Activated CD4-positive, alpha-beta T cell treated with anti-CD3 and anti-CD28 coated beads for 36 hours (primary cell): Measurements from ENCODE around the gene IQGAP1. TPM values are rescaled to one million over a fixed set of nuclear protein-coding genes. Genes with fewer than 3 reads are reported as not detected.

Source experiments
- ATAC-seq: fragments of 200-7000 bp; cut with Tn5 transposase; one replicate; pipeline ENCODE4 v1.10.0; 2021; ENCODE audit warnings: mild to moderate bottlenecking, moderate library complexity
- CTCF ChIA-PET: fragments of 350-600 bp; sonication (Branson Sonifier 250); formaldehyde crosslinking; loops from one replicate; lab custom pipeline; 2021; ENCODE audit warnings: antibody characterized with exemption; lab: Charles Lee
- POLR2A ChIA-PET: fragments of 350-600 bp; sonication (Branson Sonifier 250); formaldehyde crosslinking; loops from one replicate; lab custom pipeline; 2021; ENCODE audit warnings: antibody characterized with exemption, inconsistent platforms; lab: Charles Lee
- DNase-seq: peaks from one replicate; pipeline ENCODE4 v3.0.0-alpha.2; 2020
- H3K27ac Mint-ChIP-seq: one replicate; pipeline ENCODE4 v1.8.0; 2021; ENCODE audit warnings: mixed read lengths
- H3K27me3 Mint-ChIP-seq: one replicate; pipeline ENCODE4 v1.8.0; 2021; ENCODE audit warnings: mixed read lengths
- H3K36me3 Mint-ChIP-seq: one replicate; pipeline ENCODE4 v1.8.0; 2021; ENCODE audit warnings: low read depth, mixed read lengths
- H3K4me1 Mint-ChIP-seq: one replicate; pipeline ENCODE4 v1.8.0; 2021; ENCODE audit warnings: mixed read lengths
- H3K4me3 Mint-ChIP-seq: one replicate; pipeline ENCODE4 v1.8.0; 2021; ENCODE audit warnings: mild to moderate bottlenecking, moderate library complexity, mixed read lengths
- H3K9me3 Mint-ChIP-seq: one replicate; pipeline ENCODE4 v1.8.0; 2021; ENCODE audit warnings: low read depth, mixed read lengths
- intact Hi-C, 2 experiments: fragments of 100-400 bp; cut with DNase I in 1 of 2; cut with micrococcal nuclease in 1 of 2; formaldehyde crosslinking; loops; one replicate each; pipeline versions ENCODE4 v1.14.2 to v1.15.1; 2022 to 2024; cut with DNase I, micrococcal nuclease
- total RNA-seq, 2 experiments: library from RNA; stranded (reverse); gene quantifications; one replicate each; pipeline ENCODE4 v1.2.3, GENCODE V29; 2021

IQGAP1 gene
- total RNA-seq, 2 experiments from 2014 or later: 181 to 334 TPM

DNA sequence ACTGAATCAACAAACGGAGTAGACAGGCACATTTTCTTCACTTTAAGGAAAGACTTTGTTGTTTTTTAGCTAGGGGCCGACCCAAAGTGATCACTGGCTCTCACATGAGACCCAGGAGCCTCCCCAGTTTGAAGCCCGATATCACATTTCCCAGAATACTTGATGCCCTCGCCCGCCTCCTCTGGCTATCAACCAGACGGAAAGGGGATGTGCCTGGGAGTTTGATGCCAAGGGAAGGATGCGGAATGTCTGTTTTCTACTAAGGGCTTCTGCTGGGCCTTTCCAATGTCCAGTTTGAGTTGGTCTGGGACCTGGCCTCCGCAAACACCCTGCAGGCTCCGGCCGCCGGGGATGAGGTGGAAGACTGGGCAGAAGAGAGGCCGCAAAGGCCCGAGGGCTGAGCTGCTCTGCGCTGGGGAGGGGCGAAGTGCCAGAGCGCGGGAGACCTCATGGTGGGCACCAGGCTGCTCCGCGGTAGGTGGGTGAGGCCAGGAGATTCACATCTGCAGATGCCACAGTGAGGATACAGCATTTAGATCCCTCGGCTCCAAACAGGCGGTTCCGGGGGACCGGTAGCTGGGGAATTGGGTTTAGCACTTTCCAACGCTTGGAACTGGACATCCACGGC is 36.4 kb upstream of the IQGAP1 start:
- DNase-seq (no peak), ATAC-seq (peak; percentile 11)
- no peaks in the 10 kb centered on the region for H3K27me3 Mint-ChIP-seq
- intact Hi-C loops: loop anchor here (1.0 to 5.0 kb wide), 4 partner anchors 36 to 86 kb away; partner anchors contain the start of genes IQGAP1 (in 2 of the 2) and NGRN (in 1 of the 2)
- ChIA-PET POLR2A (no interaction called here), CTCF (interaction anchor here (1.1 to 1.4 kb wide), 3 partner anchors 10 to 36 kb away, joined by 3 to 6 read pairs (median 5); partner anchors contain the start of gene IQGAP1)
- H3K4me3 Mint-ChIP-seq: peak overlapping the region; percentile 83
- no peaks in the 10 kb centered on the region for H3K9me3 Mint-ChIP-seq
- H3K36me3 Mint-ChIP-seq: no peaks in the 10 kb centered on the region
- H3K4me1 Mint-ChIP-seq: peaks cover 7% of the 10 kb centered on the region
- peak overlapping the region; percentile 47 for H3K27ac Mint-ChIP-seq

DNA sequence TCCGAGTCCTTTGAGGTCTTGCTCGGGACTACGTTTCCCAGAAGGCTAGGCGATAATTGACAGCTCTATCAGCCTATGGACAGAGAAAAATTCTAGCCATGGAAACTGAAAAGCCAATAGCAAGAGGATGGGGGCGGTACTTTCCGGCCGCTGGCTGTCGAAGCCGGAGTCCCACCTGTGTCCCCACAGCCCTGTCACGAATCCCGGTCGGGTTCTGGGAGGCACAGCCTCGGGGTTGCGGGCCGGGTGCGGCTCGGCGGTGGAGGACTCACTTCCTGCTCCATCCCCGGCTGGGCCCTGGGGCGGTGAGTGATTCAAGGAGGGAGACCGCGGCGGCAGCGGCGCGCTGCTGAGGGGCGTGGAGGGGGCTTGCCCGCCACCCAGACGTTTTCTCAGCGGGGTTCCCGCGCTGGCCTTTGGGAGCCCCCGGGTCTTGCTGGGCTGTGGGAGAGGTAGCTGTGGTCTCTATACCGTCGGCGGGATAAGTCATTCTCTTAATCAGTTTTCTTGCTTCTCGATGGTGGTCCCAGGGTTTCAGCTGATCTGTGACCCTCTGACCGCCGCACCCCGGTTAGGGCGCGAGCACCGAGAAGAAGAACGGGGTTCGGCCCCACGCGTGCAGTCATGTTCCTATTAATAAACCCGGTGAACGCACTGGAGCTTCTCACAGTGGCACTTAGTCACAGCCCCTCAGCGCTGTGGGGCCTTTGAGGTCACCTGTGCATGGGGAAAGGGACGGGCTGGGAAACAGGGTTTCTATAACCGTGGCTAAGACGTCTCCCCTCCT is 35.7 kb upstream of the IQGAP1 start, which contains the start of gene ZNF774:
Gene ZNF774 (plus strand): TSS at position 178 of the 787 bp plus-strand sequence. CDS start 2,377 bp downstream, outside the sequence.
- Mint-ChIP-seq H3K36me3 (no peaks in the 10 kb centered on the region), H3K9me3 (no peaks in the 10 kb centered on the region), H3K27ac (peak within 1 kb of the TSS; percentile 87), H3K27me3 (no peaks in the 10 kb centered on the region), H3K4me3 (peak within 1 kb of the TSS; percentile 83), H3K4me1 (peaks cover 7% of the 10 kb centered on the region)
- DNase-seq: peak; percentile 94
- ChIA-PET POLR2A (interaction anchor here (0.6 kb wide), 1 partner anchor 37 kb away, joined by 3 read pairs; no protein-coding TSS in a partner anchor), CTCF (interaction anchor here (0.7 to 1.4 kb wide), 3 partner anchors 10 to 35 kb away, joined by 3 to 6 read pairs (median 4); partner anchors contain the start of gene IQGAP1)
- peak; percentile 99 for ATAC-seq
- intact Hi-C loops: loop anchor here (1.0 to 5.0 kb wide), 4 partner anchors 35 to 87 kb away; partner anchors contain the start of genes IQGAP1 (in 2 of the 2) and NGRN (in 1 of the 2)

DNA sequence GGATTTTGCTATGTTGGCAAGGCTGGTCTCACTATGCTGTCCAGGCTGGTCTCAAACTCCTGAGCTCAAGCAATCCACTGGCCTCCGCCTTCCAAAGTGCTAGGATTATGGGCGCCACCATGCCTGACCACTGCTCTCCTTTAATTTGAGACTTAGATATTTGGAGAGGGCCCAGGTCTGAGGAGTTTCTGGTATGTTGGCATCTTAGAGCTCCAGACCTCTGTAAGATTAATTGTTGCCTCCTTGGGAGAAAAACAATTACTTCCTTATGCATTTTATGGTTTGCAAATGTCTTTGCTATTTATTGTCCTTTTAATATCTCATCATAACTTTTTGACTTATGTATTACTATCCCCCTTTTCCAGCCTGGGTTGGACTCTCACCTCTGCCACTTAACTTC is 33.1 kb upstream of the IQGAP1 start:
- H3K9me3 Mint-ChIP-seq: no peaks in the 10 kb centered on the region
- no peak overlapping the region for H3K27ac Mint-ChIP-seq
- H3K4me1 Mint-ChIP-seq: peaks cover 9% of the 10 kb centered on the region
- H3K4me3 Mint-ChIP-seq: no peak overlapping the region
- POLR2A ChIA-PET: interaction anchor here (0.7 kb wide), 1 partner anchor 218 kb away, joined by 3 read pairs; no protein-coding TSS in a partner anchor
- intact Hi-C loops: loop anchor here (5.0 kb wide), 2 partner anchors 32 to 67 kb away; partner anchors contain the start of gene IQGAP1 (in 1 of the 2)
- no peak for ATAC-seq
- CTCF ChIA-PET: interaction anchor here (0.7 kb wide), 1 partner anchor 35 kb away, joined by 3 read pairs; no protein-coding TSS in a partner anchor
- DNase-seq: no peak
- H3K27me3 Mint-ChIP-seq: no peaks in the 10 kb centered on the region
- H3K36me3 Mint-ChIP-seq: no peaks in the 10 kb centered on the region

GRCh38 chr15:90358124-90359033 is 29.7 kb upstream of the IQGAP1 start:
- H3K4me1 Mint-ChIP-seq: peaks cover 17% of the 10 kb centered on the region
- intact Hi-C loops: no loop called here
- no peaks in the 10 kb centered on the region for H3K36me3 Mint-ChIP-seq
- no peaks in the 10 kb centered on the region for H3K9me3 Mint-ChIP-seq
- no peak overlapping the region for H3K27ac Mint-ChIP-seq
- ATAC-seq (peak; percentile 69), DNase-seq (peak; percentile 40)
- no peak overlapping the region for H3K4me3 Mint-ChIP-seq
- CTCF ChIA-PET: no interaction called here
- POLR2A ChIA-PET: no interaction called here
- no peaks in the 10 kb centered on the region for H3K27me3 Mint-ChIP-seq

DNA sequence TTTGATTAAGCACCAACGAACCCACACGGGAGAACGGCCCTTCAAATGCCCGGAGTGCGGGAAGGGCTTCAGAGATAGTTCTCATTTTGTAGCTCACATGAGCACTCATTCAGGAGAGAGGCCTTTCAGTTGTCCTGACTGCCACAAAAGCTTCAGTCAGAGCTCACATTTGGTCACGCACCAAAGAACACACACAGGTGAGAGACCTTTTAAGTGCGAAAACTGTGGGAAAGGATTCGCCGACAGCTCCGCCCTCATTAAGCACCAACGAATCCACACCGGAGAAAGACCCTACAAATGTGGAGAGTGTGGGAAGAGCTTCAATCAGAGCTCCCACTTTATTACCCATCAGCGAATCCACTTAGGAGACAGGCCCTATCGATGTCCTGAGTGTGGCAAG is 27.3 kb upstream of the IQGAP1 start:
- H3K4me3 Mint-ChIP-seq: no peak overlapping the region
- H3K36me3 Mint-ChIP-seq: no peaks in the 10 kb centered on the region
- no peak for DNase-seq
- no peaks in the 10 kb centered on the region for H3K27me3 Mint-ChIP-seq
- no peak overlapping the region for H3K27ac Mint-ChIP-seq
- intact Hi-C loops: loop anchor here in 1 of 2 experiments (5.0 kb wide), 1 partner anchor 62 kb away; no protein-coding TSS in a partner anchor
- H3K9me3 Mint-ChIP-seq: no peaks in the 10 kb centered on the region
- POLR2A ChIA-PET: interaction anchor here (0.6 to 0.9 kb wide), 2 partner anchors 23 to 28 kb away, joined by 3 read pairs; partner anchors contain the start of gene IQGAP1
- H3K4me1 Mint-ChIP-seq: peaks cover 25% of the 10 kb centered on the region
- no peak for ATAC-seq
- CTCF ChIA-PET: interaction anchor here (0.6 to 4.8 kb wide), 11 partner anchors 10 to 261 kb away, joined by 3 to 58 read pairs (median 3); no protein-coding TSS in a partner anchor

GRCh38 chr15:90362936-90363212 is 25.2 kb upstream of the IQGAP1 start:
- ATAC-seq (no peak), DNase-seq (no peak)
- H3K27me3 Mint-ChIP-seq: no peaks in the 10 kb centered on the region
- no peak overlapping the region for H3K4me3 Mint-ChIP-seq
- peak overlapping the region; percentile 5 for H3K27ac Mint-ChIP-seq
- H3K4me1 Mint-ChIP-seq: peaks cover 25% of the 10 kb centered on the region
- ChIA-PET CTCF (interaction anchor here (0.7 to 4.8 kb wide), 12 partner anchors 11 to 158 kb away, joined by 3 to 58 read pairs (median 4); partner anchors contain the start of gene ZNF774), POLR2A (no interaction called here)
- no peaks in the 10 kb centered on the region for H3K36me3 Mint-ChIP-seq
- intact Hi-C loops: loop anchor here (1.0 to 5.0 kb wide), 5 partner anchors 25 to 119 kb away; partner anchors contain the start of gene IQGAP1 (in 1 of the 2)
- no peaks in the 10 kb centered on the region for H3K9me3 Mint-ChIP-seq

DNA sequence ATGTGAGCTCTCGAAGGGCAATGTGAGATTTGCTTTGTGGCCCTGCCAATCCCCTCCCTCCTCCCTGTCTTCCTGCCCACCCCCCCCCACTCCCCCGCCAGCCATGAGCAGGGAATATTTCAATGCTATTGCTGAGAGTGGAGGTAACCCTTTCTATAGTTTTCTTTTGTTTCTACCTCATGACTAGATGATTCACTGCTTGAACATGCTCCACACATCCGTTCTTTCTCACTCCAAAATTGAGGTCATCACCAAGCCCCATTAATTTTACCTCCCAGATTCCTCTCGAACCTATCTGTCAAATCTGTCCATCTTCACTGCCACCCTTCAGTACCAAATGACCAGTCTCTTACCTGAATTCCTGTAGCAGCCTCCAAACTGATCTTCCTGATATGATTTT is 23.8 kb upstream of the IQGAP1 start:
- no peaks in the 10 kb centered on the region for H3K36me3 Mint-ChIP-seq
- intact Hi-C loops: loop anchor here in 1 of 2 experiments (5.0 kb wide), 1 partner anchor 58 kb away; no protein-coding TSS in a partner anchor
- H3K27me3 Mint-ChIP-seq: no peaks in the 10 kb centered on the region
- POLR2A ChIA-PET: no interaction called here
- H3K9me3 Mint-ChIP-seq: no peaks in the 10 kb centered on the region
- H3K4me3 Mint-ChIP-seq: no peak overlapping the region
- H3K4me1 Mint-ChIP-seq: peaks cover 26% of the 10 kb centered on the region
- no peak overlapping the region for H3K27ac Mint-ChIP-seq
- CTCF ChIA-PET: interaction anchor here (0.6 kb wide), 1 partner anchor 113 kb away, joined by 4 read pairs; no protein-coding TSS in a partner anchor
- ATAC-seq (no peak), DNase-seq (no peak)

DNA sequence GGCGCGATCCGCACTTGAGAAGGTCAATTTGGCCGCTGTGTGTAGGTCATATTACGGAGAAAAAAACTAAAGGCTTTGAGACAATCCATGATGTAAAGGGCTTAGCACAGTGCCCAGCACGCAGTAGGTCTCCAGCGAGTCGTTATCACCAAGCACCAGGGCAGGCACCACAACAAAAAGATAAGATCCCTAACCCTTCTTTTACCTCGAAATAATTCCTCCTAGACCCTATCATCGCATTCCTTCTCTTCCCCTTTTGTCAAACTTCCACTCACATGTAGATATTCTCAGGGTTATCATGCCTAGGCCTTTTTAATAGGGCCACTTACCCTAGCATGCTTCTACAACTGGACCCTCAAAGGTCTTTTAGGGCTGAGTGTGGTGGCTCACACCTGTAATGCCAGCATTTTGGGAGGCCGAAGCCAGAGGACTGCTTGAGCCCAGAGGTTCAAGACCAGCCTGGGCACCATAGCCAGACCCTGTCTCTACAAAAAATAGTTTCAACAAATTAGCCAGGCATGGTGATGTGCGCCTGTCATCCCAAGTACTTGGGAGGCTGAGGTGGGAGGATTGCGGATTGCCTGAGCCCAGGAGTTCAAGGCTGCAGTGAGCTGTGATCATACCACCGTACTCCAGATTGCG is 22.5 kb upstream of the IQGAP1 start:
- H3K9me3 Mint-ChIP-seq: no peaks in the 10 kb centered on the region
- no peak overlapping the region for H3K27ac Mint-ChIP-seq
- H3K4me3 Mint-ChIP-seq: no peak overlapping the region
- H3K27me3 Mint-ChIP-seq: no peaks in the 10 kb centered on the region
- ChIA-PET POLR2A (no interaction called here), CTCF (interaction anchor here (0.7 kb wide), 1 partner anchor 347 kb away, joined by 3 read pairs; no protein-coding TSS in a partner anchor)
- intact Hi-C loops: no loop called here
- ATAC-seq (no peak), DNase-seq (no peak)
- H3K4me1 Mint-ChIP-seq: peaks cover 26% of the 10 kb centered on the region
- no peaks in the 10 kb centered on the region for H3K36me3 Mint-ChIP-seq

- Mint-ChIP-seq H3K36me3 (no peaks in the 10 kb centered on the region), H3K9me3 (no peaks in the 10 kb centered on the region), H3K27ac (peak overlapping the region; percentile 4), H3K27me3 (no peaks in the 10 kb centered on the region), H3K4me3 (no peak overlapping the region), H3K4me1 (peaks cover 17% of the 10 kb centered on the region)
- no peak for ATAC-seq
- CTCF ChIA-PET: interaction anchor here (0.9 to 2.0 kb wide), 3 partner anchors 10 to 115 kb away, joined by 5 to 8 read pairs (median 6); no protein-coding TSS in a partner anchor
- intact Hi-C loops: no loop called here
- POLR2A ChIA-PET: interaction anchor here (0.6 kb wide), 1 partner anchor 37 kb away, joined by 3 read pairs; no protein-coding TSS in a partner anchor
- no peak for DNase-seq
These were observed 20.5 kb upstream of the IQGAP1 start for GRCh38 chr15:90367576-90367975.

DNA sequence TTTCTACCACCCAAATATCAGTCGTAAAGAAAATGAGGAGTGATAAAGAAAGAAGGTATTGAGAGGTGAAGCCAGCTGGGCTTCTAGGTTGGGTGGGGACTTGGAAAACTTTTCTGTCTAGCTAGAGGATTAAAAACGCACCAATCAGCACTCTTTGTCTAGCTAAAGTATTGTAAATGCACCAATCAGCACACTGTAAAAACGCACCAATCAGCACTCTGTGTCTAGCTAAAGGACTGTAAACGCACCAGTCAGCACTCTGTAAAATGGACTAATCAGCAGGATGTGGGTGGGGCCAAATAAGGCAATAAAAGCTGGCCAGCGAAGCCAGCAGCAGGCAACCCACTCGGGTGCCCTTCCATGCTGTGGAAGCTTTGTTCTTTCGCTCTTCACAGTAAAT is 13.0 kb upstream of the IQGAP1 start:
- Mint-ChIP-seq H3K27me3 (no peaks in the 10 kb centered on the region), H3K36me3 (peaks cover 28% of the 10 kb centered on the region), H3K9me3 (peaks cover 25% of the 10 kb centered on the region), H3K4me1 (peaks cover 31% of the 10 kb centered on the region), H3K4me3 (no peak overlapping the region), H3K27ac (no peak overlapping the region)
- POLR2A ChIA-PET: interaction anchor here (1.0 kb wide), 1 partner anchor 13 kb away, joined by 3 read pairs; the partner anchor contains the start of gene IQGAP1
- DNase-seq (no peak), ATAC-seq (no peak)
- CTCF ChIA-PET: interaction anchor here (0.5 to 2.1 kb wide), 5 partner anchors 13 to 1565 kb away, joined by 3 to 7 read pairs (median 4); partner anchors contain the start of gene IQGAP1
- intact Hi-C loops: no loop called here
